Motor neuron (in vitro differentiated cells): ENCODE data around the gene ABCG1. TPM values are rescaled to one million over a fixed set of nuclear protein-coding genes. Genes with fewer than 3 reads are reported as not detected.

Experiments used
- ATAC-seq, 8 experiments: fragments of 200-7000 bp; cut with Tn5 transposase; replicated peaks in 6 of 8; 2 replicates each; pipeline ENCODE4 v1.8.0; 2021; ENCODE audit warnings: mild to moderate bottlenecking in 8 of 8, moderate library complexity in 8 of 8
- H3K27ac ChIP-seq, 2 donors: fragments of 250-450 bp; sonication (Bioruptor Pico); 2 replicates each; pipeline ENCODE4 v1.9.0; 2021; ENCODE audit warnings: antibody characterized with exemption in 2 of 2, mild to moderate bottlenecking in 2 of 2, moderate library complexity in 1 of 2
- H3K4me1 ChIP-seq, 2 donors: fragments of 250-450 bp; sonication (Bioruptor Pico); replicated peaks in 1 of 2; 2 replicates each; pipeline ENCODE4 v1.6.1; 2021; ENCODE audit warnings: antibody characterized with exemption in 2 of 2, mild to moderate bottlenecking in 2 of 2, moderate library complexity in 1 of 2
- H3K4me3 ChIP-seq, 5 donors: fragments of 250-450 bp; sonication (Bioruptor Pico); 2 replicates each; pipeline ENCODE4 v1.9.0; 2021; ENCODE audit warnings: antibody characterized with exemption in 5 of 5, mild to moderate bottlenecking in 5 of 5, moderate library complexity in 4 of 5
- WGBS, 10 experiments: fragments of 450-650 bp; shearing (Covaris generic); methylation state at CpG; one replicate each; pipeline ENCODE4 v1.0.0; 2022; 5-methylcytosine and 5-hydroxymethylcytosine counted together
- in situ Hi-C, 9 experiments: fragments of 400-800 bp; cut with MboI; loops; one replicate each; pipeline ENCODE4 v1.15.0; 2021; ENCODE audit warnings: low sequenced_read_pairs in 9 of 9, low pct_unique_long_range_greater_than_20kb in 2 of 9; ENCODE audit not compliant: unreplicated experiment in 9 of 9
- total RNA-seq, 8 experiments: library from RNA; unstranded; fragments of 300-600 nt; gene quantifications; 2 replicates each; pipeline versions ENCODE4 v1.2.3 to v1.2.4, GENCODE V29; 2022

Gene ABCG1
- total RNA-seq, 8 experiments from 2014 or later, result 0.36 to 26.7 (median 2.8) TPM

DNA sequence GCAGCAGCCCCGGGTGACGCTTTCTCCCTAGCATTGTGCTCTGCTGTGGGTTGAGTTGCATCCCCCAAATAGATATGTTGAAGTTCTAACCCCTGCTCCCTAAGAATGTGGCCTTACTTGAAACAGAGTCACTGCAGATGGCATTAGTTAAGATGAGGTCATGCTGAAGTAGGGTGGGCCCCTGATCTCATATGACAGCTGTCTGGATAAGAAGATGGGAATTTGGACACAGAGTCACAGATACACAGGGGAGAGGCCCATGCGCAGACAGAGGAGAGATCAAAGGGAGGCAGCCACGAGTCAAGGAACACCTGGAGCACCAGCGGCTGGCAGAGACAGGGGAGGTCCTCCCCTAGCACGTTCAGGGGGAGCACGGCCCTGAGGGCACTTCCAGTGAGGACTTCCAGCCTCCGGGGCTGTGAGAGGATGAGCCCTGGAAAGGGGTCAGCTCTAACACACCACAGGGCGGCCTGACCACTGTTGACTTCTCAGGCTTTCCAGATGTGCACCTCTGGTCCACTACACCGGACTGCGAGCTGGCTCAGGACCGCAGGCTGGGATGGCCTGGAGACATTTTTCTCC, 46.4 kb downstream of the ABCG1 start:
- WGBS, 10 experiments, result 0 to 100% (median 79%) methylated on average over 1 to 5 of the region's 12 CpGs; no CpG with 5 or more reads in 4 of the 10 experiments
- H3K4me1 ChIP-seq, result peaks cover 37 to 42% of the 10 kb centered on the region in 2 donors
- peak in 1 of 8 experiments; percentile 60 for ATAC-seq
- H3K4me3 ChIP-seq, result no peak overlapping the region
- in situ Hi-C loops, result no loop called here
- H3K27ac ChIP-seq, result no peak overlapping the region

- in situ Hi-C loops, result no loop called here
- no peak overlapping the region for H3K27ac ChIP-seq
- H3K4me1 ChIP-seq, result peaks cover 23 to 27% of the 10 kb centered on the region in 2 donors
- WGBS, 10 experiments, result 20 to 88% (median 71%) methylated on average over 1 to 6 of the region's 7 CpGs; no CpG with 5 or more reads in 4 of the 10 experiments
- no peak for ATAC-seq
- no peak overlapping the region for H3K4me3 ChIP-seq
Observed at GRCh38 chr21:42266971-42267556, 48.1 kb downstream of the ABCG1 start.

- ATAC-seq, result peak in 2 of 8 experiments; percentile 28 to 35
- 40 to 80% (median 60%) methylated on average over 1 to 3 of the region's 10 CpGs; no CpG with 5 or more reads in 7 of the 10 experiments for WGBS, 10 experiments
- in situ Hi-C loops, result no loop called here
- H3K4me1 ChIP-seq, result peaks cover 3 to 10% of the 10 kb centered on the region in 2 donors
- no peak overlapping the region for H3K27ac ChIP-seq
- H3K4me3 ChIP-seq, result no peak overlapping the region
Observed at GRCh38 chr21:42269386-42269785, 50.4 kb downstream of the ABCG1 start.

- in situ Hi-C loops, result no loop called here
- peaks cover 3 to 10% of the 10 kb centered on the region in 2 donors for H3K4me1 ChIP-seq
- no peak overlapping the region for H3K27ac ChIP-seq
- 20 to 100% (median 78%) methylated on average over 1 to 6 of the region's 6 CpGs; no CpG with 5 or more reads in 1 of the 10 experiments for WGBS, 10 experiments
- H3K4me3 ChIP-seq, result no peak overlapping the region
- no peak for ATAC-seq
Observed at GRCh38 chr21:42271065-42271464, 52.1 kb downstream of the ABCG1 start.

GRCh38 chr21:42272109-42272962, 53.4 kb downstream of the ABCG1 start:
- in situ Hi-C loops, result no loop called here
- peaks cover 0 to under 1% of the 10 kb centered on the region in 2 donors for H3K4me1 ChIP-seq
- no peak overlapping the region for H3K27ac ChIP-seq
- no peak for ATAC-seq
- WGBS, 10 experiments, result 71 to 90% (median 80%) methylated on average over 4 to 5 of the region's 15 CpGs; no CpG with 5 or more reads in 6 of the 10 experiments
- no peak overlapping the region for H3K4me3 ChIP-seq

GRCh38 chr21:42272984-42273600, 54.2 kb downstream of the ABCG1 start:
- Histone ChIP-seq H3K27ac (no peak overlapping the region), H3K4me1 (peaks cover 0 to 8% of the 10 kb centered on the region in 2 donors), H3K4me3 (no peak overlapping the region)
- no peak for ATAC-seq
- WGBS, 10 experiments, result 40 to 70% (median 68%) methylated on average over 1 to 6 of the region's 29 CpGs; no CpG with 5 or more reads in 6 of the 10 experiments
- in situ Hi-C loops, result no loop called here

DNA sequence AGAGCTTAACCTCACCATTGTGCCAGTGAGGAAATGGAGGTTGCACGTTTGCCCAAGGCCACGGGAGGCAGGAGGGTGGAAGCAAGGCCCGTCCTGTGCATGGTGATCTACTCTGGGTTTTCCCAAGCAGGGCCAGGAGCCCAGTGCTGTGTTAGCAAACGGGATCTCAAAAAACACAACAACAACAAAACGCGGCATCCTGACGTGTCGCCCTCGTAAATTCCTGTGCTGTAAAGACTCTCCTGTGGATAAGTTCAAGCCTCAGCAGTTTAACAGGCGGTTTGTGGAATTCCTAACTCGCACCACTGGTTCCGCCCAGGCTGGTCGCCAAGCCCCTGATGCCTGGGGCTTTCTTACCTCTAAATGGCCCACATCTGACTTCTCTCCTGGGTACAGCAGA, 57.1 kb downstream of the ABCG1 start:
- 40 to 87% (median 75%) methylated on average over 3 to 13 of the region's 13 CpGs; no CpG with 5 or more reads in 3 of the 10 experiments for WGBS, 10 experiments
- H3K4me1 ChIP-seq, result peaks cover 3 to 17% of the 10 kb centered on the region in 2 donors
- ATAC-seq, result no peak
- no peak overlapping the region for H3K4me3 ChIP-seq
- in situ Hi-C loops, result no loop called here
- no peak overlapping the region for H3K27ac ChIP-seq

DNA sequence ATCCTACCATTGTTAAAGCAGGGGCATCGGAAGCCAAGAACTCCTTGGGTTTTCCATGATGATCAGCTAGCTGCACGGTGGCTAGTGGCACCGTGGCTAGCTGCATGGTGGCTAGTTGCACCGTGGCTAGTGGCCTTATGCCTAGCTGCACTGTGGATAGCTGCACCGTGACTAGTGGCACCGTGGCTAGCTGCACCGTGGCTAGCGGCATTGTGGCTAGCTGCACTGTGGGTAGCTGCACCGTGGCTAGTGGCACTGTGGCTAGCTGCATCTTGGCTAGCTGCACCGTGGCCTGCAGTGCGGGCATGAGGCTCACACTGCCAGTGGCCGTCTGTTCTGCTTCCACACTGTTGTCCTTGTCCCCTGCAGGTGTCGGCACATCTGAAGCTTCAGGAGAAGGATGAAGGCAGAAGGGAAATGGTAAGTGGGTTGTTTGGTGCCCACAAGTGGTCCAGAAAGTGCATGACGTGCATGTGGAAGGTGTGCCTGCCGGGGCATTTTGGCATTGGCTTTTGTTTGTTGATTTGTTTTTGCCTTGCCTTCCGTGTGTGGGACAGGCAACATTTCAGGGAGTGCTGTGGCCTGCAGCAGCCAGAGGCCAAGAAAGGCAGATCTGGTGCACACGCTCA, 57.7 kb downstream of the ABCG1 start:
- ATAC-seq, result no peak
- Histone ChIP-seq H3K27ac (no peak overlapping the region), H3K4me3 (no peak overlapping the region), H3K4me1 (peaks cover 6 to 21% of the 10 kb centered on the region in 2 donors)
- WGBS, 10 experiments, result 33 to 100% (median 88%) methylated on average over 1 to 5 of the region's 17 CpGs; no CpG with 5 or more reads in 2 of the 10 experiments
- in situ Hi-C loops, result no loop called here

DNA sequence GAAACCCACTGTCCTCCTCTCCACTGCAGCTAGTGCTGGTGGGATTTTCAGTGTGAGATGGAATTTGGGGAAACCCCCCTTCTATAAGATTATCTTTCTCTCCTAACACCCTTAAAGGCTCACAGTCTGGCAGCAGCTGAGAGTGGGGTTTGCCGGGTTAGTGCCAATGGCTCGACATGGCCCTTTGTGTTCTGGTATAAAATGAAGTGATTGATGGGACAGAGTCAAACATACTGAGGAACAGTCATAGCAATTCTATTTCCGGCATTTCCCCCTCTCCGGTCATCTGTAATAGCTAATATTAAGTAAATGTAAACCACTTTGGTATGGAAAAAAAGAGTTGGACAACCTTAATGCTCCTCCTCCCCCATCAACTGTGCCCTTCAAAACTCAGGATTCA, 58.7 kb downstream of the ABCG1 start:
- no peak overlapping the region for H3K27ac ChIP-seq
- in situ Hi-C loops, result no loop called here
- no peak overlapping the region for H3K4me3 ChIP-seq
- H3K4me1 ChIP-seq, result peaks cover 7 to 24% of the 10 kb centered on the region in 2 donors
- ATAC-seq, result peak in 2 of 8 experiments; percentile 31 to 71
- WGBS, 10 experiments, result 0 to 84% (median 63%) methylated on average over 1 to 4 of the region's 4 CpGs; no CpG with 5 or more reads in 4 of the 10 experiments

- Histone ChIP-seq H3K4me3 (no peak overlapping the region), H3K4me1 (peaks cover 7 to 24% of the 10 kb centered on the region in 2 donors), H3K27ac (no peak overlapping the region)
- WGBS, 10 experiments, result 40 to 95% (median 88%) methylated on average over 2 to 8 of the region's 19 CpGs; no CpG with 5 or more reads in 3 of the 10 experiments
- ATAC-seq, result no peak
- in situ Hi-C loops, result no loop called here
Observed at GRCh38 chr21:42278451-42279149, 59.7 kb downstream of the ABCG1 start.

- WGBS, 10 experiments, result 50 to 100% (median 71%) methylated on average over 1 to 9 of the region's 20 CpGs; no CpG with 5 or more reads in 6 of the 10 experiments
- no peak for ATAC-seq
- no peak overlapping the region for H3K27ac ChIP-seq
- H3K4me3 ChIP-seq, result no peak overlapping the region
- in situ Hi-C loops, result no loop called here
- peaks cover 7 to 24% of the 10 kb centered on the region in 2 donors for H3K4me1 ChIP-seq
Observed at GRCh38 chr21:42279341-42279871, 60.5 kb downstream of the ABCG1 start.

GRCh38 chr21:42279888-42280287, 60.9 kb downstream of the ABCG1 start:
- peaks cover 7 to 24% of the 10 kb centered on the region in 2 donors for H3K4me1 ChIP-seq
- H3K27ac ChIP-seq, result no peak overlapping the region
- 20 to 100% (median 79%) methylated on average over 1 to 10 of the region's 11 CpGs; no CpG with 5 or more reads in 4 of the 10 experiments for WGBS, 10 experiments
- ATAC-seq, result no peak
- in situ Hi-C loops, result no loop called here
- no peak overlapping the region for H3K4me3 ChIP-seq
